CD14-positive monocyte (primary cell): Measurements from ENCODE around the gene RPS21. TPM values are rescaled to one million over a fixed set of nuclear protein-coding genes. Genes with fewer than 3 reads are reported as not detected.

Experiments
- DNase-seq, 3 donors: peaks; one replicate each; pipeline ENCODE4 v3.0.0-alpha.2; 2011 to 2022
- H2AFZ ChIP-seq: 2 replicates; pipeline ENCODE4 v1.6.0; 2012; ENCODE audit warnings: mild to moderate bottlenecking, low read depth, low read length, inconsistent platforms; ENCODE audit not compliant: insufficient read depth, poor library complexity, severe bottlenecking
- H3K27ac ChIP-seq, 2 donors: 1 replicate in 1 of 2; 2 replicates in 1 of 2; pipeline ENCODE4 v1.5.1; 2012 to 2013; ENCODE audit warnings: low read length in 2 of 2, control low read depth in 1 of 2, inconsistent platforms in 1 of 2, low read depth in 1 of 2, mild to moderate bottlenecking in 1 of 2
- H3K27me3 ChIP-seq, 2 donors: one replicate each; pipeline versions ENCODE4 v1.6.0 to v1.6.1; 2011 to 2013; ENCODE audit warnings: low read length in 2 of 2; ENCODE audit not compliant: control insufficient read depth in 2 of 2, insufficient read depth in 2 of 2
- H3K36me3 ChIP-seq, 2 donors: replicated peaks in 1 of 2; 1 replicate in 1 of 2; 2 replicates in 1 of 2; pipeline versions ENCODE4 v1.5.1 to v1.6.1; 2012 to 2013; ENCODE audit warnings: low read length in 2 of 2, control low read depth in 1 of 2, inconsistent platforms in 1 of 2, mild to moderate bottlenecking in 1 of 2; ENCODE audit not compliant: insufficient read depth in 2 of 2, control insufficient read depth in 1 of 2
- H3K4me1 ChIP-seq, 2 donors: 1 replicate in 1 of 2; 2 replicates in 1 of 2; pipeline versions ENCODE4 v1.5.1 to v1.6.1; 2012 to 2013; ENCODE audit warnings: low read length in 2 of 2, control low read depth in 1 of 2, inconsistent platforms in 1 of 2, mild to moderate bottlenecking in 1 of 2, moderate library complexity in 1 of 2; ENCODE audit not compliant: insufficient read depth in 2 of 2, control insufficient read depth in 1 of 2
- H3K4me2 ChIP-seq: replicated peaks from 2 replicates; pipeline ENCODE3; 2012; ENCODE audit warnings: low read length, moderate library complexity, mild to moderate bottlenecking; ENCODE audit not compliant: poor library complexity, severe bottlenecking; ENCODE audit errors: extremely low read depth
- H3K4me3 ChIP-seq, 3 experiments: fragments of 200-600 bp in 1 of 3; sonication (generic) in 1 of 3; replicated peaks in 1 of 3; 1 replicate in 2 of 3; 2 replicates in 1 of 3; pipeline ENCODE4 v1.5.1; 2011 to 2013; ENCODE audit warnings: low read length in 3 of 3, mild to moderate bottlenecking in 3 of 3, control low read depth in 2 of 3, low read depth in 2 of 3, inconsistent platforms in 1 of 3, moderate library complexity in 1 of 3
- H3K79me2 ChIP-seq: 2 replicates; pipeline ENCODE4 v1.6.0; 2012; ENCODE audit warnings: mild to moderate bottlenecking, control low read depth, inconsistent platforms, low read length, moderate library complexity; ENCODE audit not compliant: insufficient read depth
- H3K9ac ChIP-seq: 2 replicates; pipeline ENCODE4 v1.6.0; 2017; ENCODE audit warnings: low read length, mild to moderate bottlenecking; ENCODE audit not compliant: insufficient read depth, poor library complexity, severe bottlenecking
- H3K9me3 ChIP-seq, 2 donors: replicated peaks in 1 of 2; 1 replicate in 1 of 2; 2 replicates in 1 of 2; pipeline versions ENCODE4 v1.5.1 to v1.6.1; 2012 to 2013; ENCODE audit warnings: low read length in 2 of 2, control low read depth in 1 of 2; ENCODE audit not compliant: control insufficient read depth in 1 of 2, insufficient read depth in 1 of 2
- H4K20me1 ChIP-seq: 2 replicates; pipeline ENCODE4 v1.6.0; 2012; ENCODE audit warnings: mild to moderate bottlenecking, low read length, control low read depth, moderate library complexity; ENCODE audit not compliant: insufficient read depth
- H3K27ac Mint-ChIP-seq, 7 donors: one replicate each; pipeline ENCODE4 v1.8.0; 2020; ENCODE audit warnings: mild to moderate bottlenecking in 7 of 7, mixed read lengths in 7 of 7, moderate library complexity in 6 of 7, inconsistent platforms in 2 of 7
- H3K27me3 Mint-ChIP-seq, 3 donors: one replicate each; pipeline ENCODE4 v1.8.0; 2021 to 2022; ENCODE audit warnings: low read depth in 3 of 3, mild to moderate bottlenecking in 3 of 3, mixed read lengths in 3 of 3, moderate library complexity in 3 of 3, inconsistent platforms in 1 of 3
- H3K36me3 Mint-ChIP-seq, 2 donors: one replicate each; pipeline ENCODE4 v1.8.0; 2020; ENCODE audit warnings: mixed read lengths in 2 of 2, inconsistent platforms in 1 of 2, mild to moderate bottlenecking in 1 of 2
- H3K4me1 Mint-ChIP-seq: one replicate; pipeline ENCODE4 v1.8.0; 2020; ENCODE audit warnings: mild to moderate bottlenecking, mixed read lengths
- H3K4me3 Mint-ChIP-seq, 2 donors: one replicate each; pipeline ENCODE4 v1.8.0; 2020; ENCODE audit warnings: mild to moderate bottlenecking in 2 of 2, mixed read lengths in 2 of 2, moderate library complexity in 1 of 2
- H3K9me3 Mint-ChIP-seq, 7 donors: one replicate each; pipeline ENCODE4 v1.8.0; 2020 to 2022; ENCODE audit warnings: mixed read lengths in 7 of 7, mild to moderate bottlenecking in 6 of 7, moderate library complexity in 6 of 7, inconsistent platforms in 2 of 7
- WGBS: methylation state at CpG from one replicate; pipeline ENCODE4 v1.1.5; 2013; ENCODE audit warnings: missing lambda C conversion rate; ENCODE audit not compliant: insufficient coverage; 5-methylcytosine and 5-hydroxymethylcytosine counted together
- intact Hi-C, 2 donors: fragments of 100-400 bp; cut with micrococcal nuclease; formaldehyde crosslinking; loops; one replicate each; pipeline versions ENCODE4 v1.15.0 to v1.15.1; 2023
- polyA plus RNA-seq, 3 donors: library from polyadenylated mRNA; depleted of rRNA in 1 of 3; unstranded in 2 of 3; stranded (reverse) in 1 of 3; fragments of 300-500 nt in 2 of 3; fragments of >200 nt in 1 of 3; fragmentation: Illumina TruSeq in 2 of 3; gene quantifications; 1 replicate in 2 of 3; 2 replicates in 1 of 3; pipeline ENCODE4 v1.2.3, GENCODE V29; 2012 to 2021
- TF ChIP-seq, protein P1 (sequence below): fragments of 200-600 bp; IDR thresholded peaks from one replicate; pipeline ENCODE4 v1.8.0; 2022; ENCODE audit warnings: antibody characterized with exemption, mild to moderate bottlenecking

RPS21 gene
- polyA plus RNA-seq, 3 donors: 799 to 6,263 (median 968) TPM

GRCh38 chr20:62348604-62349003 lies 38.3 kb upstream of the RPS21 start:
- no peaks in the 10 kb centered on the region for H3K27me3 ChIP-seq
- DNase-seq: no peak
- H3K79me2 ChIP-seq: no peaks in the 10 kb centered on the region
- no peak overlapping the region for H3K27ac ChIP-seq
- Mint-ChIP-seq H3K9me3 (peaks cover 3 to 13% (median 9%) of the 10 kb centered on the region in 7 donors), H3K36me3 (no peaks in the 10 kb centered on the region), H3K27me3 (peaks cover 2% of the 10 kb centered on the region in 3 donors), H3K4me3 (no peak overlapping the region), H3K27ac (no peak overlapping the region), H3K4me1 (no peaks in the 10 kb centered on the region)
- no peaks in the 10 kb centered on the region for H3K9me3 ChIP-seq
- no peaks in the 10 kb centered on the region for H4K20me1 ChIP-seq
- H3K9ac ChIP-seq: no peak overlapping the region
- WGBS: no CpG with 5 or more reads among the region's 1 CpG
- H2AFZ ChIP-seq: no peak overlapping the region
- H3K4me1 ChIP-seq: no peaks in the 10 kb centered on the region
- no peak overlapping the region for H3K4me3 ChIP-seq
- intact Hi-C loops: no loop called here
- H3K4me2 ChIP-seq: no peak overlapping the region
- TF ChIP-seq, protein P1, sequence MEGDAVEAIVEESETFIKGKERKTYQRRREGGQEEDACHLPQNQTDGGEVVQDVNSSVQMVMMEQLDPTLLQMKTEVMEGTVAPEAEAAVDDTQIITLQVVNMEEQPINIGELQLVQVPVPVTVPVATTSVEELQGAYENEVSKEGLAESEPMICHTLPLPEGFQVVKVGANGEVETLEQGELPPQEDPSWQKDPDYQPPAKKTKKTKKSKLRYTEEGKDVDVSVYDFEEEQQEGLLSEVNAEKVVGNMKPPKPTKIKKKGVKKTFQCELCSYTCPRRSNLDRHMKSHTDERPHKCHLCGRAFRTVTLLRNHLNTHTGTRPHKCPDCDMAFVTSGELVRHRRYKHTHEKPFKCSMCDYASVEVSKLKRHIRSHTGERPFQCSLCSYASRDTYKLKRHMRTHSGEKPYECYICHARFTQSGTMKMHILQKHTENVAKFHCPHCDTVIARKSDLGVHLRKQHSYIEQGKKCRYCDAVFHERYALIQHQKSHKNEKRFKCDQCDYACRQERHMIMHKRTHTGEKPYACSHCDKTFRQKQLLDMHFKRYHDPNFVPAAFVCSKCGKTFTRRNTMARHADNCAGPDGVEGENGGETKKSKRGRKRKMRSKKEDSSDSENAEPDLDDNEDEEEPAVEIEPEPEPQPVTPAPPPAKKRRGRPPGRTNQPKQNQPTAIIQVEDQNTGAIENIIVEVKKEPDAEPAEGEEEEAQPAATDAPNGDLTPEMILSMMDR: no peak
- H3K36me3 ChIP-seq: no peaks in the 10 kb centered on the region

DNA sequence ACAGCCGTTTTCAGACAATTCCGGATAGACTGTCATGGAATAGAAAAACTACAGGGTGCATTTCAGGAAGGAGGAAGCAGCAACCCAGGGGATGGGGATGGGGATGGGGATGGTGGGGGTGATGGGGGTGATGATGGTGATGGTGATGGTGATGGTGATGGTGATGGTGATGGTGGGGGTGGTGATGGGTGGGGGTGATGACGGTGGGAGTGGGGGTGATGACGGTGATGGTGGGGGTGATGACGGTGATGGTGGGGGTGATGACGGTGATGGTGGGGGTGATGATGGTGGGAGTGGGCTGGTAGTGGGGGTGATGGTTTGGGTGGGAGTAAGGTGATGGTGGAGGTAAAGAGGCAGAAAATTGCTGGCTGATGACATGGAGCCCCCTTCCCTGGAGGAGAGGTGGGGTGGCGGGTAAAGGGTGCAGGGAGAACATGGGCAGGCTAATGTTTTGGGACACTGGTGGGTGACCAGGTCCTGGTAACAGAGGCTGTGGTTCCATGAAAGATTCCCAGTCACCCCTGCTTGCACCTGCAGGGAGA lies 37.3 kb upstream of the RPS21 start:
- no peak overlapping the region for H3K4me3 Mint-ChIP-seq

More for the DNA sequence above, 37.3 kb upstream of the RPS21 start:
- H3K9me3 Mint-ChIP-seq: peaks cover 3 to 13% (median 9%) of the 10 kb centered on the region in 7 donors
- Histone ChIP-seq H3K9me3 (no peaks in the 10 kb centered on the region), H3K27ac (no peak overlapping the region), H4K20me1 (no peaks in the 10 kb centered on the region), H3K4me1 (no peaks in the 10 kb centered on the region), H2AFZ (no peak overlapping the region), H3K4me2 (no peak overlapping the region), H3K4me3 (no peak overlapping the region), H3K9ac (no peak overlapping the region), H3K36me3 (no peaks in the 10 kb centered on the region), H3K27me3 (no peaks in the 10 kb centered on the region), H3K79me2 (no peaks in the 10 kb centered on the region)
- intact Hi-C loops: no loop called here
- no peak for DNase-seq
- H3K4me1 Mint-ChIP-seq: no peaks in the 10 kb centered on the region
- TF ChIP-seq, protein P1: no peak
- H3K27ac Mint-ChIP-seq: no peak overlapping the region
- H3K36me3 Mint-ChIP-seq: no peaks in the 10 kb centered on the region
- WGBS: 93% methylated on average over 3 of the region's 7 CpGs
- H3K27me3 Mint-ChIP-seq: peaks cover 0 to 2% (median 2%) of the 10 kb centered on the region in 3 donors
